Renal cortical epithelial cell (primary cell): ENCODE measurements around the gene ZNF80. TPM values are rescaled to one million over a fixed set of nuclear protein-coding genes. Genes with fewer than 3 reads are reported as not detected.
"Not testable (repeated sequence)": the region's sequence is repeated elsewhere in the genome, so short reads cannot be mapped to it uniquely, and the experiment has no call there.

Source experiments
- DNase-seq: peaks from one replicate; pipeline ENCODE4 v3.0.0-alpha.2; 2011; ENCODE audit warnings: low read depth
- total RNA-seq: library from RNA; depleted of rRNA; stranded (reverse); fragments of >200 nt; gene quantifications from 2 replicates; pipeline ENCODE4 v1.2.3, GENCODE V29; 2014

Gene ZNF80
- total RNA-seq = not detected in 2 replicates

GRCh38 chr3:114237478-114237877 is at the start of gene ZNF80:
TSS of gene ZNF80 (minus strand) at chr3:114237578. CDS start at chr3:114237074, 504 bp downstream.
- DNase-seq = not testable (repeated sequence)

DNA sequence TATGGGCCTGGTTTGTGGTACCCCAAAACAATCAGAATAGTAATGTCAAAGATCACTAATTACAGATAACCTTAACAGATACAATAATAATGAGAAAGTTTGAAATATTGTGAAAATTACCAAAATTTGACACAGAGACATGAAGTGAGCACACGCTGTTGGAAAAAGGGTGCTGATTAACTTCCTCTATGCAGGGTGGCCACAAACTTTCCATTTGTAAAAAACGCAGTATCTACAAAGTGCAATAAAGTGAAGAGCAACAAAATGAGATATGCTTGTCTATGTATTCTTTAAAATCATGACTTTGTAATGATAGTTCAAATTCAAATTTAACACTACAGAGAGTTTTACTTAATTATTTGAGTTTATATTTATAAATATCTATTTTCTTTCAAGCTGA is 48.9 kb upstream of the ZNF80 start:
- DNase-seq = no peak

DNA sequence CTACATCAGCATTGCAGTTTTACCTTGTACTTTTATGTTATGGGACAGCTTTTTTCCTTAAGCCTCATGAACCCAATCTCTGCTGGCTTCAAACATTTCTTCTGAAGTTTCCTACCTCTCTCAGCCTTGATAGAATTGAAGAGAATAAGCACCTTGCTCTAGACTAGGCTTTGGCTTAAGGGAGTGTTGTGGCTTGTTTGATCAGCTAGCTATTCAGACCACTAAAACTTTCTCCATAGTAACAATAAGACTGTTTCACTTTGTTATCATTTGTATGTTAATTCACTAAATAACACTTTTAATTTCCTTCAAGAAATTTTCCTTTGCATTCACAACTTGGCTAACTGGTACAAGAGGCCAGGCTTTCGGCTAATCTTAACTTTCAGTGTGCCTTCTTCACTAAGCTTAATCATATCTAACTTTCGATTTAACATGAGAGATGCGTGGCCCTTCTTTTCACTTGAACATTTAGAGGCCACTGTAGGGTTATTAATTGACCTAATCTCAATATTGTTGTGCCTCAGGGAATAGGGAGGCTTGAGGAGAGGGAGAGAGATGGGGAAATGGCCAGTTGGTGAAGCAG is 48.4 kb upstream of the ZNF80 start:
- no peak for DNase-seq

GRCh38 chr3:114284644-114285043 is 47.3 kb upstream of the ZNF80 start:
- DNase-seq = no peak

DNA sequence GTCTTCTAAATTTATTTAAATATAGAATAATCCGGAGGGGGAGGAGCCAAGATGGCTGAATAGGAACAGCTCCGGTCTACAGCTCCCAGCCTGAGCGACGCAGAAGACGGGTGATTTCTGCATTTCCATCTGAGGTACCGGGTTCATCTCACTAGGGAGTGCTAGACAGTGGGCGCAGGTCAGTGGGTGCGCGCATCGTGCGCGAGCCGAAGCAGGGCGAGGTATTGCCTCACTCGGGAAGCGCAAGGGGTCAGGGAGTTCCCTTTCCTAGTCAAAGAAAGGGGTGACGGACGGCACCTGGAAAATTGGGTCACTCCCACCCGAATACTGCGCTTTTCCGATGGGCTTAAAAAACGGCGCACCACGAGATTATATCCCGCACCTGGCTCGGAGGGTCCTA is 39.5 kb upstream of the ZNF80 start:
- not testable (repeated sequence) for DNase-seq

DNA sequence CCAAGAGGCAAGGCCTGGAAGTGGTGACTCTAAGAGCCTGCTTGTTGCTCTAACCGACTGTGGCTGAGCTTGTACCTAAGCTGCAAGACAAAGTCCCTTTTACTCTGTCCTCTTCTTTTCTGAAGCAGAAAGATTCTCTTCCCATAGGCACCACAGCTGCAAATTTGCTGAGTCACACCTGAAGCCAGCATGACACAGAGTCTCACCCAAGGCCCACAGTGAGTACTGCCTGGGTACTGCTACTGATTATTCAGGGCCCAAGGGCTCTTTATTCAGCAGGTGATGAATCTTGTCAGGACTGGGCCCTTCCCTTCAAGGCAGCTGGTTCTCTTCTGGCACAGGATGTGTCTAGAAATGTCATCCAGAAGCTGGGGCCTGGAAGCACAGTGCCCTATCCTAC is 37.6 kb upstream of the ZNF80 start:
- peak; percentile 56 for DNase-seq

DNA sequence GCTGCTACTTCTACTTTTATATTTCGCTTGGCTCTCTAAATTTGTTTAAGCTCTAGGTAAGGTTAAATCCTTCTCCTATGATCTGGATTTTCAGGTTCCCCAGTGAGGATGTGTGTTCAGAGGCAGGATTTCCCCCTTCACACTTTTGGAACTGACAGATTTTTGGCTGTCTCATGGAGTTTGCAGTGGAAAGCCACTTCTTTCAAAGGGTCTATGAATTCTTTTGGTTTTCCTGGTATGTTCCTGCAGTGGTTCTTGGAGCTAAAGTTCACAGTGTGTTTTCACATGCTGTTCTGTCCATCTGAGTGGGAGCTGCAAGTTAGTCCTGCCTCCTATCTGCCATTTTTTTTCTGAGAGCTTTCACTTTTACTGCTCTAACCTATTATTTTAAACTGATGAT is 34.9 kb upstream of the ZNF80 start:
- peak; percentile 1 for DNase-seq

DNA sequence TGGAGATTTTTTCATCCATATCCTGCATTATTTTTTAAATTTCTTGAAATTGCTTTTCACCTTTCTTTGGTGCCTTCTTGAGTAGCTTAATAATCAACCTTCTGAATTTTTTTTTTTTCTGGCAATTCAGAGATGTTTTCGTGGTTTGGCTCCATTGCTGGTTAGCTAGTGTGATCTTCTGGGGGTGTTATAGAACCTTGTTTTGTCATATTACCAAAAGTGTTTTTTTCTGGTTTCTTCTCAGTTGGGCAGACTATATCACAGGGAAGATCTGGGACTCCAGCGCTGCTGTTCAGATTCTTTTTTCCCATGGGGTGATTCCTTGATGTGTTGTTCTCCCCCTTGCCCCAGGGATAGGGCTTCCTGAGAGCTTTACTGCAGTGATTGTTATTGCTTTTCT is 32.6 kb upstream of the ZNF80 start:
- no peak for DNase-seq

DNA sequence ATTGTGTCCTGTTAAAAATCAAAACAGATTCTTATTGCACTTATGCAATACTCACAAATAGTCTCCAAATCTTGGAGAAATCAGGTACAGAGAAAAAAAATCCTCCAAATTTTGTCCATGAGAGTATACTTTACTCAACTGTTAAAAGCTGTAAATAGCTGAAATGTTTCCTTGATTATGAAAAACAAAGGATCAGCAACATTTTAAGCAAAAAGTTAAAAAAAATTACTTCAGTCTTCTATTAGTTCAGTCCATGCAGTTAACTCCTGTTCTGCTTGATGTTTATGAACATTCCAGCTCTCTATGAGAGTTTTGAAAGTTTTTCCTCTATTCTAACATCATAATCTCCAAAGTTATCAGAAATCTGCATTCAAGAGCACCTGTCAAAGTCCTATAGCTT is 22.8 kb upstream of the ZNF80 start:
- DNase-seq = no peak

DNA sequence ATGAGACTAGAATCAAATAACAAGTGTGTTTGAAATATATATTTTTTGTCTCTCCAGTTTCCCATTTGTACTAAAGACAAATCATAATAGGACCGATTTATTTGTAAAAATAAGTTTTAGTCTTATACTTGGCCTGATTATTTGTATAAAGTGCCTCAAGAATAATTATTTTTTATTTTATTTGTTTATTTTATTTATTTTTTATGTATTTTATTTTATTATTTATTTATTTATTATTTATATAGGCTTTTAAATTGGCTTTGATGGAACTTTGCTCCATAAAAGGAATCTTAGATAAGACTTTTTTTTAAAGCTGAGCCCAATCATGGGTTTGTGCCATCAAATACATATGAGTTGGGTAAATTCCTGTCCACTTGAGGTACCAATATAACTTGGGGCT is 22.2 kb upstream of the ZNF80 start:
- DNase-seq = no peak

DNA sequence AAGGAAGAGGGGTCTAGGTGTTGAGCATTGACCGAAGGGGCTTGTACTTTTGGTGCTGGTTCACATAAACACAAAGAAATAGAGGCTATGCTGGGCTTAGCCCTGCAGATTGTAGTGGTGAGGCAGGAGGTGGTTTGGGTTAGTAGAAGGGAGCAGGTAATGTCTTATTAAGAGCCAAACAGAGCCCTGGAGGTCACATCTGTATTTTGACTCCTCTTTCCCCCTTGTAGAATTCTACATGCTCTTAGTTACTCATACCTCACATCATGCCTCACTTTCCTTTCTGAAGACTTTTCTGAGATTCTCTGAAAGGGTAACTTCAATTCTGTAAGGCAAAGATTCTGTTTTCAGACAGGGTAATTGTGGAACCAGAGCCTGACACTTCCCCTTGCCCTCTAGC is 16.1 kb upstream of the ZNF80 start:
- DNase-seq = no peak

- no peak for DNase-seq
Measured at GRCh38 chr3:114252954-114253353, 15.6 kb upstream of the ZNF80 start.

GRCh38 chr3:114242947-114243346 is 5.6 kb upstream of the ZNF80 start:
- no peak for DNase-seq

DNA sequence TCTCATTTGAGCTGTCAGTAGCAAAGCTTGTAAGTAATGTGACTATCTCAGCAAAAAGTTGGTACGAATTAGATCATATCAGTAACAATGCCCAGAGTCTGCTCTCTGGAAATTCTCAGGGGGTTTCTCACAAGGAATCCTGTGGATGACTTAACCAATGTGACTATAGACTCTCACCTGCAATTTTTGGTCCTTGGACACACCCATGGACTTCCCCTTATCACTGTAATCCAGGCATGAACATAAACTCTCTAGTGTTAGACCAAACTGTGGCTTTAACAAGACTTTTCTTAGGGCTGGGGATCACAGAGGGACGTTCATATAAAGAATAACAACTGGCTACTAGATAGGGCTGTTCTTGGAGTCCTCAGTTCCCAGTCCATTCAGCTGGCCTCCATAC is 3.9 kb upstream of the ZNF80 start:
- no peak for DNase-seq

GRCh38 chr3:114238146-114238785 is 888 bp upstream of the ZNF80 start:
- DNase-seq = not testable (repeated sequence)

GRCh38 chr3:114235431-114235830 is 1.9 kb downstream of the ZNF80 start:
- DNase-seq = no peak

DNA sequence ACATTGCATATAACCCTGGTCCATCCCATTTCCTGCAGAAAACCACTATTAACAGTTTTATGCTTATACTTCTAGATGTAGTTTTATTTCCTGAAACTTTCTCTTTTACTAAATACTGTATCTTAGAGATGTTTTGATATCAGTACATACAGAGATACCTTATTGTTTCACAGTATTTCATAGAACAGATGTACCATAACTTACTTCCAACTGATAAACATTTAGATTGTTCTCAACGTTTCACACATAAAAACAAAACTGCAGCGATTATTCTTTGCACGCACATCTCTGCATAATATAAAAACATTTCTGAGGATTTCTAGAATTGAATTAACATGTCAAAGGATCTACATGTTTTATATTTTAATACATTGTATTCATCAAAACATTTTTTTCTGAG is 2.6 kb downstream of the ZNF80 start:
- no peak for DNase-seq

DNA sequence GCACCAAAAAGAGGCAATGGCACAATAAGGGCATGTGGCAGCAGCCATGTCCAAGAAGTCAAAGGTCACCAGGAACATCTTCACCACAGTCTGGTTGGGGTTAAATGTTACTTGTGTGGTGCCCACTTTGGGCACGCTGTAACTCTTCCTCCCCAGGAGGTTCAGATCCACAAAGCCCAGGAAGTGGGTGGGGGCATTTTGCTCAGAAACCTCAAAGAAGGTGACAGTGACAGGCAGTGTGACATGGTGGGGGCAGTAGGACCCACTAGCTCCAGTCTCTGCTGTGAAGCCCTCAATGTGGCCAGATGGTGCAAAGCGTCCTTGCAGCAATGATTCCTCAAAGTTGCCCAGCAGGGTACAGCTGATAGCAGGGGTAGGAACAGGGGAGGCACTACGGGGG is 5.8 kb downstream of the ZNF80 start:
- no peak for DNase-seq

DNA sequence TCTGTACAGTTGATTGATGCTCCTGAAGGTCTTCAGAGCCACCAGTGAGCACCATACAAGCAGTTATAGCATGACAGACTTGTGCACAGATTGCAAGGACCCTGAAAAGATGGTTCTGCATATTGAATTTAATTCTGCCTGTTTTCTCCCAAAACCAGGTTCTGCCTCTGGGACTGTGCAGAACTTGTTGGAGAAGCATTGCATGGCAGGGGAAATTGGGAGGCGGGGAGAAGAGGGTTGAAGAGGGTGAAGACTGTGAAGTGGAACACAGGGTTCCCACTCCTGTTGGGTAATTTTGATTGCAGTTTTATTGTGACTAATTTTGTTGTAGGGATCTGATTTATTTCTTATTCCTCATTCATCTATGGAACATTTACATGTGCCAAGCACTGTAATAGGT is 10.3 kb downstream of the ZNF80 start:
- no peak for DNase-seq

DNA sequence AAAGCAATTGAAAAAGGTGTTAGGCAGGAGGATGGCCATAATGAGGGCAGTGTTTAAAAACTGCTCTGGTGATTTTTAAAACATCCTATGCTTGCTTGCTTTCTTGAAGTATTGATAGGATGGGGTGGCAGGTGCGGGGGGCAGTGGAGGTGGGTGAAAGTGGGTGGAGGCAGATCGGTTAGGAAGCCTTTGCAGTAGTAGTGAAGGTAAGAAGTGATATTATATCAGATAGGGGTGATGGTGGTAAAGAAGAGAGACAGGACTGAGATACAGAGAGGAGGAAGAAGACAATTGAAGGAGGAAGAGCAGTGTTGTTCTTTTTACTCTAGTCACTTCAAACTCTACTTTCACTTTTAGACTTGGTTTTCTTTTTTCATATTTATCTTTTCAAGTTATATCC is 11.1 kb downstream of the ZNF80 start:
- DNase-seq = no peak

DNA sequence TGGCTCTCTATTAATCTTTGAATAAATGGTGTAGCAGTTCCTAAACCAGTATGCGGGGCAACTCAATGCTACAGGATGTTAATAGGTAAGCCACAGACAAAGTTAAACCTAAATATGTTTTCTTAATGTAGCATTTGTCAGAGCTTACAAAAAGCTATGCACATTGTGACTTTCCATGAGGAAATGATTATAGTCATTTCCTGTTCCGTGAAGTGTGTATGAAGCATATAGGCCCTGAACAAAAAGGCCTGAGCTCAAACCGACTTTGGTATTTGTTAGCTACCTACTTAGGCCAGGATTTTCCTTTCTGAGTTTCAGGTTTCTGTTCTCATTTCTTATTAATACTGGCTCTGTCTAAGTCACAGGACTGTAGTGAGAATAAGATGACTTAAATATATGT is 14.2 kb downstream of the ZNF80 start:
- peak; percentile 7 for DNase-seq

DNA sequence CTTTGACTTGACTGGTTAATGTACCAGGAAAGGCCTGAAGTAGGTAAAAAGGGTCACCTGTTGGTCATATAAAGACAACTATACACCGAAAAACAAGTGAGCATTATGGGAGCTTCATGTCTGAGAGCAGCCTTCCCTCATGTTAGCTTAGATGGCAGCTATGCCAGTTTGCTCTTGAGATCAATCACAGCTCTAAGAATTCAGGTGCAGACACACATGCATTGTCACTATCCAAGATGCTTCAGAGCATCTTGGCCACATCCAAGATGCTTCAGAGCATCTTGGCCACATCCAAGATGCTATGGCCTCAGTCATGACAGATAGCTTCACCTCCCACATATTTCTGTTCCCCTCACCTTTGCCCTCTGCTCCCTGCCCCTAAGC is 15.5 kb downstream of the ZNF80 start:
- DNase-seq = no peak

GRCh38 chr3:114221165-114221880 is 16.1 kb downstream of the ZNF80 start:
- no peak for DNase-seq
